CD4-positive, alpha-beta T cell treated with Interferon alpha-2 for 1 hour (primary cell): ENCODE results near the gene PTPRU.

Experiments
- DNase-seq, 2 donors: peaks; one replicate each; pipeline ENCODE4 v3.0.0-alpha.2; 2020 to 2022

Gene PTPRU

GRCh38 chr1:29320156-29320940 is 84.0 kb downstream of the PTPRU start:
- no peak for DNase-seq

DNA sequence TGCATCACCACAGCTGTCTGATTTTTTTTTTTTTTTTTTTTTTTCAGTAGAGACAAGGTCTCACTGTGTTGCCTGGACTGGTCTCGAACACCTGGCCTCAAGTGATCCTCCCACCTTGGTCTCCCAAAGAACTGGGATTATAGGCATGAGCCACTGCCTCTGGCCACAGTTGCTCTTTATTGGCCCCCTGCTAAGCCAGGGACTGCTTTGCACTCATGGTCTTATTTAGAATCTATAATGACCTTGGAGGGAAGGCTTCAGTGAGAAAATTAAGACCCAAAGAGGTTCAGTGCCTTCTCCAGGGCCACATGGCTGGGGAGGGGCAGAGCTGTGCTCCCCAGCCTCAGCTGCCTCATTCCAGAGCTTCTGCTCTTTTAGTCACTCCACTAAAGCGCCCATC is 84.9 kb downstream of the PTPRU start:
- no peak for DNase-seq

DNA sequence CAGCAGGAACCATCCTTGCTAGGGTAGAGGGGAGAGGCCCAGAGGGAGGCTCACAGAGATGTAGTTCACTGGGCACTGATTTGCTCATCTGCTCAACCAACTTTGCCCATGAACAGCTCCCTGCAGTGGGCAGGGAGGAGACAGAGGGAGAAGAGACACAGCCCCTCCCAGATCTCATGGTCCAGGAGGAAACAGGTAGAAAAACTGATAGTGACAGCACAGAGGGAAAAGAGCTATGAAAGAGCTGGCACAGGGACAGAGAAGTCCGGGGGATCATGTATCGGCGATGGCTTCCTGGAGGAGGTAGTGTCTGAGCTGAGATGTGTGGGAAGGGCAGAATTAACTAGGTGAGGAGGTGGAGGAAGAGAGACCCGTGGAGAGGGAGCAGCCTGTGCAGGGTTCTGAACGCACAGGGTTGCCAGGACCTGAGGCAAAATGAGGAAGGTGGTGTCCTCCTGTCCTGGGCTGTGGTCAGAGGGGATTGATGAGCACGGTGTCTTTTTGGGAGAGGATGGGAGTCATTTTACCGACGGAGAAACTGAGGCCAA is 85.9 kb downstream of the PTPRU start:
- no peak for DNase-seq

DNA sequence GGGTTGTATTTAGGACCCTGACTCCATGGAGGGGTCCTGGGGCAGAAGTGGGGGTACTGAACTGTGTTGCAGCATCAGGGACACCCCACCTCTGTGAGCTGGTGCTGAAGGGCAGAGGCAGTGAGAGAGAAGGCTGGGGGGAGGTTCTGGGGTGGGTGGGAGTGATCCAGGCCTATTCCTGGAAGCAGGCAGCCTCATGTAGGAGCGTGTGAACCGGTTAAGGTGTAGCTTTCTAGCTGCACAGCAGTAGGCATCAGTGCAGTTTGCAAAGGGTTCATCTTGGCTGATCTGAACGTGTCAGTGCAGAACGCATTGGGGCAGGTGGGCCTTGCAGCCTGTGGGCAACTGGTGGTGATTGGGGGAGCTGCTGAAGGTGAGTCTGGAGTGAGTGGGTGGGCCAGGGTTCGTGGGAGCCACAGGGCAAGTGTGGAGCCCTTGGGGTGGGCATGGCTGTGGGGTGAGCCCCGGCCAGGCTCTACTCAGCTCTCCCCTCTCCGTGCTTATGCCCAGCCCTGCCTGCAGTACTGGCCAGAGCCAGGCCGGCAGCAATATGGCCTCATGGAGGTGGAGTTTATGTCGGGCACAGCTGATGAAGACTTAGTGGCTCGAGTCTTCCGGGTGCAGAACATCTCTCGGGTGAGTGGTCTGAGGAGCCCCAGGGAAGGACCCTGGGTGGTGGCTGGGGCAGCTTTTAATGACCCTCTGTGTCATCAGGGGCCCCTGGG is 86.7 kb downstream of the PTPRU start:
- no peak for DNase-seq

- no peak for DNase-seq
Observed at GRCh38 chr1:29323636-29324035, 87.3 kb downstream of the PTPRU start.

GRCh38 chr1:29324202-29324601 is 87.9 kb downstream of the PTPRU start:
- DNase-seq: no peak

- DNase-seq: no peak
Observed at GRCh38 chr1:29324771-29325351, 88.5 kb downstream of the PTPRU start.

GRCh38 chr1:29325675-29326074 is 89.4 kb downstream of the PTPRU start:
- DNase-seq: no peak

GRCh38 chr1:29326123-29326522 is 89.8 kb downstream of the PTPRU start:
- no peak for DNase-seq

GRCh38 chr1:29327223-29327935 is 91.1 kb downstream of the PTPRU start:
- no peak for DNase-seq

DNA sequence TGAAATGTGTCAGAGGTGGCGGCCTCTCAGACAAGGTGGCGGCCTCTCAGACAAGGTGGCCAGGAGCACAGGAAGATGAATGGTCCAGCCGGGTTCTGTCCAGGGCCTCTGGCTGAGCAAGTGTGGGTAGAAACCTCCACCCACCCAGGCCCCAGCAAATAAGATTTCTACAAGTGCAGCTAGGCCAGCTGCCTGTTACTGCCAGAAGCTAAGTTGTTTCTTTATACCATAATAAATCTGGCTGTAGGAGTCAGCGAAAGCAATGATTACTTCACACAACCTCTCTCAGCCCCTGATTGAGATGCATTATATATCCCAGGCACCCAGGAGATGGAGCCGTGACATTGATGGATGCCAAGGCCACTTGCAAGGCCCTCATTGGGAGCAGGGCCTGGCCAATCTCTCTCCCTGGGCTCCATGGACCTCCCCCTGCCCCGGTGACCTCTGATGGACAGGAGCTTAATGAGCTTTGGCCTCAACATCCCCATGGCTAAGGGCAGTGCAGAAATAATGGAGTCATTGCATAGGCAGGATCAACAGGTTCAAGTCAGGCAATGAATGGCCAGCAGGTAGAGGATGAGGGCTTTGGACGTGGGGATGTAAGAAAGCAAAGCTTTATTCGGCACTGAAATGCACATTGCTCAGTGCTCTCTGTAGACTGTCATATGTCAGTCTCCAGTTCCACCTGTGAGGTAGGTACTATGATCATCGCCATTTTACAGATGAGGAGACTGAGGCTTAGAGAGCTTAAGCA is 92.9 kb downstream of the PTPRU start:
- DNase-seq: no peak

DNA sequence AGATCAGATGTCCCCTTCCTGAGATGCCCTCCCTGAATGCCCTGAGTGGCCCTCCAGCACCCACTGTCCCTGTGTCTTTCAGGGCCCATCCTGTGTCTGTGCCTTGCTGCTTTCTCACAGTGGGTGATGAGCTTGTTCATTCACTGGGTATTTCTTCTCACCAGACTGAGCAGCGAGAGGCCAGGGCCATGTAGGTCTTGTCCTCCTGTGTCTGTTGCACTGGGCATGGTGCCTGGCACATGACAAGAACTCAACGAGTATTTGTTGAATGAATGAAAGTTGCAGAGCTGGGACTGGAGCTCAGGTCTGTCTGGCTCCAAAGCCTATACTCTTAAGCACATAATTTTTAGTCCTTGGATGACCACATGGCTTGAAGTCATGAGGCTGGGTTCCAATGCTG is 93.8 kb downstream of the PTPRU start:
- DNase-seq: no peak

- no peak for DNase-seq
Observed at GRCh38 chr1:29330856-29331255, 94.5 kb downstream of the PTPRU start.

DNA sequence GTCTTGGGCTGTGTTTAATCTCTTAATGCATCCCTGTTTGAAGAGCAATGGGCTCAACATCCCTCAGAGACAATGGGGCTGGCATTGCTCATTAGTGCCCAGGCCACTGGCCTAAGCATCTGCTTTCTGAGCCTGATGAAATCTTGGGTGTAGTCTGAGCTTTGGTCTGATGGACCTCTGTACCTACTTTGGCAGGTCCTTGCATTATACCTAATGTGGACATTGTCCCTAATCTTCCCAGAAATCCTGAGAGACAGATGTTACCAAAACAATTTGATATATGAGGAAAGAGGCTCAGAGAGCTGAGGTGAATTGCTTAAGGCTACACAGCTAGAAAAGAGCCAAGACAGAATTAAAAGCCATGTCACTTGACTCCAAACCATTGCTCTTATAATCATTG is 95.0 kb downstream of the PTPRU start:
- DNase-seq: no peak

- DNase-seq: no peak
Observed at GRCh38 chr1:29331729-29332128, 95.4 kb downstream of the PTPRU start.

- no peak for DNase-seq
Observed at GRCh38 chr1:29332204-29332603, 95.9 kb downstream of the PTPRU start.

GRCh38 chr1:29333008-29333407 is 96.7 kb downstream of the PTPRU start:
- DNase-seq: no peak

GRCh38 chr1:29335573-29335972 is 99.3 kb downstream of the PTPRU start:
- DNase-seq: no peak

- DNase-seq: no peak
Observed at GRCh38 chr1:29338908-29339575, 102.7 kb downstream of the PTPRU start.

DNA sequence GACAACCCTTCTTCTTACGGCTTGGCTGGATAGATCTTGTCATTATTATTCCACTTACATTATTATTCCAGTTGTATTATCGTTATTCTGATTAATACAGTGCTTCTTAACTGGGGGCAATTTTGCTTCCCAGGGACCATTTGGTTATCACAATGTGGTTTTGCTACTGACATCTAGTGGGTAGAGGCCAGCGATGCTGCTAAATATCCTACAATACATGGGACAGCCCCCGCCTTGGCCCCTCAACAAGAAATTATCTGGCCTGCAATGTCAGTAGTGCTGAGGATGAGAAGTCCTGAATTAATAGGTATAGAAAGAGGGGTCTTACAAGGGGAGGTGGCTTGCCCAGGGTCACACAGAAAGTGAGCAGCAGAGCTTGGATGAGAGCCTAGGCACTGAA is 105.6 kb downstream of the PTPRU start:
- no peak for DNase-seq

DNA sequence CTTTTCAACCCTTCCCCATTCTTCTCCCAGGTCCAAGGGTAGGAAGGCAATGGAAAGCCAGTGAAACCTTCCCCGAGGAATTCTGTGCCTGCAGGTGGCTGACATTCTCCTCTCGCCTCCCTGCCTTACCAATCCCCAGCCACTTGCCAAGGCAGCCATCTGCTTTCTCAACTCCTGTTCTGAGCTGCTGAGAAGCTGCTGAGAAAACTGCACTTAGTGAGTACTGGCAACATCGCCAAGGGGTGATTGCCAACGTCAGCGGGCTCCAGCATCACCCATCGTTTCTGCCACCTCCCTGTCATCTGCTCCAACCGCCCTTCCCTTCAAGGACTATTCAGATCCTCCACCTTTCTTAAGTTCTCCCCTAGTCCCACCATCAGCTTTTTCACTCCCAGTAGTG is 106.0 kb downstream of the PTPRU start:
- DNase-seq: no peak

DNA sequence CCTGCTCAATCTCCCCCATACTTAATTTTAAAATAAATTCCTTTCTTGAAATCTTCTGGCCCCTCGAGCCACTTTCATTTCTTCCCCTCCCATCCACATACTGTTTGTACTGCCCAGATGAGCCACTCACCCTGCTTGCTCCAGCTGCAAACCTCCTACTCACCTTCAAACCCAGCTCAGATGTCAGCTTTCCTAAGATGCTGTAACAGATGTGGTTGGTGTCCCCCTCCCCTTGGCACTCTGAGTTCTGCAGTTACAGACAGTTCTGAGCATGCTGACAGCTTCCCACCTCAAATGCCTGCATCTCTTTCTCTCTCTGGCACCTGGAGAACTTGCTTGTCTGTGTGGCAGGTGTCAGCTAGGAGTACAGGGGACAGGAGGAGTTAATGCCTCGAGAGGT is 106.7 kb downstream of the PTPRU start:
- no peak for DNase-seq
